Non-pigmented ciliary epithelial cell (primary cell): ENCODE data around the gene ATXN2.
A peak's percentile ranks its signal among the peaks of the same experiment; 100 is the strongest.
"Not testable (repeated sequence)": the region's sequence is repeated elsewhere in the genome, so short reads cannot be mapped to it uniquely, and the experiment has no call there.

Source experiments
- DNase-seq: peaks from one replicate; pipeline ENCODE4 v3.0.0-alpha.2; 2010; ENCODE audit warnings: low read depth

Gene ATXN2

GRCh38 chr12:111600986-111601385 lies 1.9 kb upstream of the ATXN2 start:
- not testable (repeated sequence) for DNase-seq

GRCh38 chr12:111600205-111600642 lies 1.1 kb upstream of the ATXN2 start:
- DNase-seq: no peak

GRCh38 chr12:111599453-111600204 lies 514 bp upstream of the ATXN2 start:
- DNase-seq: peak; percentile 60

GRCh38 chr12:111597831-111598636 lies 1.1 kb downstream of the ATXN2 start:
- DNase-seq: no peak

- DNase-seq: no peak
These were observed 1.9 kb downstream of the ATXN2 start for GRCh38 chr12:111596985-111597830.

GRCh38 chr12:111595341-111595835 lies 3.7 kb downstream of the ATXN2 start:
- DNase-seq: not testable (repeated sequence)

- not testable (repeated sequence) for DNase-seq
These were observed 7.6 kb downstream of the ATXN2 start for GRCh38 chr12:111591399-111592010.

GRCh38 chr12:111590552-111590951 lies 8.6 kb downstream of the ATXN2 start:
- no peak for DNase-seq

- no peak for DNase-seq
These were observed 9.5 kb downstream of the ATXN2 start for GRCh38 chr12:111589601-111590000.

GRCh38 chr12:111588010-111588409 lies 11.1 kb downstream of the ATXN2 start:
- no peak for DNase-seq

- DNase-seq: no peak
These were observed 12.1 kb downstream of the ATXN2 start for GRCh38 chr12:111586986-111587385.

- DNase-seq: no peak
These were observed 13.4 kb downstream of the ATXN2 start for GRCh38 chr12:111585690-111586089.

GRCh38 chr12:111584959-111585358 lies 14.2 kb downstream of the ATXN2 start:
- no peak for DNase-seq

GRCh38 chr12:111583506-111583905 lies 15.6 kb downstream of the ATXN2 start:
- DNase-seq: not testable (repeated sequence)

GRCh38 chr12:111582133-111582747 lies 16.9 kb downstream of the ATXN2 start:
- DNase-seq: no peak

GRCh38 chr12:111581434-111582132 lies 17.5 kb downstream of the ATXN2 start:
- DNase-seq: no peak

GRCh38 chr12:111580737-111581136 lies 18.4 kb downstream of the ATXN2 start:
- DNase-seq: no peak

- no peak for DNase-seq
These were observed 19.0 kb downstream of the ATXN2 start for GRCh38 chr12:111580119-111580425.

- no peak for DNase-seq
These were observed 20.2 kb downstream of the ATXN2 start for GRCh38 chr12:111578971-111579340.

GRCh38 chr12:111578276-111578970 lies 20.7 kb downstream of the ATXN2 start:
- peak; percentile 77 for DNase-seq
